ENCODE results near the gene CSPG4. TPM values are rescaled to one million over a fixed set of nuclear protein-coding genes. Genes with fewer than 3 reads are reported as not detected.

Gene CSPG4
- total RNA-seq, 1 experiment from 2014 or later, result 2.0 TPM

GRCh38 chr15:75677465-75678323 is 35.0 kb downstream of the CSPG4 start:
- H3K4me2 ChIP-seq (ENCODE audit: insufficient read depth, insufficient read length, low read length), result no peak overlapping the region
- no peak overlapping the region for H3K9ac ChIP-seq (ENCODE audit: extremely low read depth, insufficient read length, low read length)
- no peak overlapping the region for H2BK120ac ChIP-seq (ENCODE audit: low read depth, low read length, poor library complexity, severe bottlenecking)
- no peaks in the 10 kb centered on the region for H3K79me2 ChIP-seq (ENCODE audit: insufficient read depth, low read length)
- H2BK5ac ChIP-seq (ENCODE audit: insufficient read length, low read length), result no peak overlapping the region
- no peak overlapping the region for H3K56ac ChIP-seq (ENCODE audit: insufficient read length, low read depth, low read length)
- H3K27ac ChIP-seq (ENCODE audit: insufficient read length, low read depth, low read length), result no peak overlapping the region
- no peak overlapping the region for H2AFZ ChIP-seq (ENCODE audit: low read length)
- DNase-seq, result no peak
- Mint-ChIP-seq H3K9me3 (no peaks in the 10 kb centered on the region), H3K27me3 (ENCODE audit: low read depth) (peaks cover 5% of the 10 kb centered on the region), H3K4me3 (no peak overlapping the region), H3K27ac (no peak overlapping the region), H3K36me3 (ENCODE audit: insufficient read depth in 1 of 3, low read depth in 3 of 3) (no peaks in the 10 kb centered on the region; a peak in 1 of 7 replicates), H3K4me1 (peaks cover 19 to 33% of the 10 kb centered on the region in 2 experiments)
- no peaks in the 10 kb centered on the region for H3K23me2 ChIP-seq (ENCODE audit: insufficient read length, low read depth, low read length, poor library complexity, severe bottlenecking)
- H3K4ac ChIP-seq (ENCODE audit: low read depth, low read length), result no peak overlapping the region
- no CpG with 5 or more reads among the region's 16 CpGs for WGBS (ENCODE audit: extremely low coverage, insufficient read length, low lambda C conversion rate)
- peaks cover 4% of the 10 kb centered on the region; the same call in 1 of the 2 replicates for H3K4me1 ChIP-seq (ENCODE audit: insufficient read depth, low read length)
- no peak overlapping the region for H2BK12ac ChIP-seq (ENCODE audit: insufficient read length, low read depth, low read length)
- H3K9me3 ChIP-seq (ENCODE audit: control insufficient read depth, low read depth, low read length), result no peaks in the 10 kb centered on the region
- H3K18ac ChIP-seq (ENCODE audit: insufficient read length, low read depth, low read length), result no peak overlapping the region
- no peak overlapping the region for H2AK5ac ChIP-seq (ENCODE audit: insufficient read length, low read length)
- H2BK20ac ChIP-seq (ENCODE audit: low read depth, low read length, poor library complexity, severe bottlenecking), result no peak overlapping the region
- no peaks in the 10 kb centered on the region for H3K79me1 ChIP-seq (ENCODE audit: insufficient read depth, low read depth, low read length, poor library complexity, severe bottlenecking)
- H3K23ac ChIP-seq (ENCODE audit: insufficient read length, low read depth, low read length), result no peak overlapping the region
- no peak overlapping the region for H4K5ac ChIP-seq (ENCODE audit: insufficient read length, low read depth, low read length)
- H3T11ph ChIP-seq (ENCODE audit: low read length), result no peak overlapping the region
- no peak for TF ChIP-seq CTCF (conservative IDR thresholded peaks at IDR 0.05)
- H3K27me3 ChIP-seq (ENCODE audit: insufficient read depth, low read length), result no peaks in the 10 kb centered on the region
- H4K20me1 ChIP-seq (ENCODE audit: control insufficient read depth, insufficient read depth, insufficient read length), result no peaks in the 10 kb centered on the region
- H3K14ac ChIP-seq (ENCODE audit: insufficient read depth, low read length), result no peak overlapping the region
- no peak overlapping the region for H4K8ac ChIP-seq (replicated peaks; ENCODE audit: insufficient read length, low read depth, low read length)
- no peak overlapping the region for H2BK15ac ChIP-seq (ENCODE audit: low read depth, low read length)
- no peak overlapping the region for H4K91ac ChIP-seq (ENCODE audit: insufficient read length, low read depth, low read length)

All from H9 (cell line).